Measurements from ENCODE around the gene FGFR2.
"Not testable (repeated sequence)": the region's sequence is repeated elsewhere in the genome, so short reads cannot be mapped to it uniquely, and the experiment has no call there.

The FGFR2 gene

GRCh38 chr10:121524157-121524817 is 74.0 kb downstream of the FGFR2 start:
- peaks cover 3% of the 10 kb centered on the region for H3K4me1 ChIP-seq (ENCODE audit: control insufficient read depth, insufficient read depth, low read length)
- H3K27me3 ChIP-seq (ENCODE audit: control insufficient read depth, insufficient read depth, low read length): no peaks in the 10 kb centered on the region
- H3K9ac ChIP-seq (ENCODE audit: low read depth, low read length): no peak overlapping the region
- H3K4me3 ChIP-seq (ENCODE audit: low read depth, low read length): no peak overlapping the region
- H3K9me3 ChIP-seq (ENCODE audit: control insufficient read depth, insufficient read depth, low read length): no peaks in the 10 kb centered on the region
- peaks cover 26% of the 10 kb centered on the region for H3K36me3 ChIP-seq (ENCODE audit: control insufficient read depth, insufficient read depth, low read length)

GRCh38 chr10:121522831-121523230 is 75.4 kb downstream of the FGFR2 start:
- H3K36me3 ChIP-seq (ENCODE audit: control insufficient read depth, insufficient read depth, low read length): peaks cover 33% of the 10 kb centered on the region
- H3K27me3 ChIP-seq (ENCODE audit: control insufficient read depth, insufficient read depth, low read length): no peaks in the 10 kb centered on the region
- no peaks in the 10 kb centered on the region for H3K9me3 ChIP-seq (ENCODE audit: control insufficient read depth, insufficient read depth, low read length)

GRCh38 chr10:121521794-121522556 is 76.3 kb downstream of the FGFR2 start:
- Histone ChIP-seq H3K9ac (ENCODE audit: low read depth, low read length) (no peak overlapping the region), H3K36me3 (ENCODE audit: control insufficient read depth, insufficient read depth, low read length) (peaks cover 32% of the 10 kb centered on the region)

More at GRCh38 chr10:121522831-121523230, 75.4 kb downstream of the FGFR2 start:
- Histone ChIP-seq H3K4me3 (ENCODE audit: low read depth, low read length) (no peak overlapping the region), H3K9ac (ENCODE audit: low read depth, low read length) (no peak overlapping the region), H3K4me1 (ENCODE audit: control insufficient read depth, insufficient read depth, low read length) (no peaks in the 10 kb centered on the region)

DNA sequence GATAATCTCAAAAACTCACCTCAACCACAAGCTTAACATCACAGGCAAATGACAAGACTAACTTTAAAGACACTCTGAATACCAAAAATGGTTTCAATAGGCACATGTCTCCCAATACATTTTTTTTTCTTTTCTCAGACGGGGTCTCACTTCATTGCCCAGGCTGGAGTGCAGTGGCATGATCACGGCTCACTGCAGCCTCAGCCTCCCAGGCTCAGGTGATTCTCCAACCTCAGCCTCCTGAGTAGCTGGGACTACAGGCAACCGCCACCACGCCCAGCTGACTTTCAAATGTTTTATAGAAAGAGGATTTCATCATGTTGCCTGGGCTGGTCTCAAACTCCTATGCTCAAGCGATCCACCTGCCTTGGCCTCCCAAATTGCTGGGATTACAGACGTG is 77.7 kb downstream of the FGFR2 start:
- H3K27me3 ChIP-seq (ENCODE audit: control insufficient read depth, insufficient read depth, low read length); H3K9ac ChIP-seq (ENCODE audit: low read depth, low read length); H3K4me1 ChIP-seq (ENCODE audit: control insufficient read depth, insufficient read depth, low read length); H3K9me3 ChIP-seq (ENCODE audit: control insufficient read depth, insufficient read depth, low read length); H3K4me3 ChIP-seq (ENCODE audit: low read depth, low read length): not testable (repeated sequence)
- peaks cover 22% of the 10 kb centered on the region for H3K36me3 ChIP-seq (ENCODE audit: control insufficient read depth, insufficient read depth, low read length)

More at GRCh38 chr10:121521794-121522556, 76.3 kb downstream of the FGFR2 start:
- H3K27me3 ChIP-seq (ENCODE audit: control insufficient read depth, insufficient read depth, low read length): no peaks in the 10 kb centered on the region
- no peaks in the 10 kb centered on the region for H3K4me1 ChIP-seq (ENCODE audit: control insufficient read depth, insufficient read depth, low read length)
- no peaks in the 10 kb centered on the region for H3K9me3 ChIP-seq (ENCODE audit: control insufficient read depth, insufficient read depth, low read length)
- no peak overlapping the region for H3K4me3 ChIP-seq (ENCODE audit: low read depth, low read length)

GRCh38 chr10:121519901-121520493 is 78.2 kb downstream of the FGFR2 start:
- no peaks in the 10 kb centered on the region for H3K4me1 ChIP-seq (ENCODE audit: control insufficient read depth, insufficient read depth, low read length)
- H3K36me3 ChIP-seq (ENCODE audit: control insufficient read depth, insufficient read depth, low read length): peaks cover 27% of the 10 kb centered on the region
- H3K27me3 ChIP-seq (ENCODE audit: control insufficient read depth, insufficient read depth, low read length): no peaks in the 10 kb centered on the region
- no peaks in the 10 kb centered on the region for H3K9me3 ChIP-seq (ENCODE audit: control insufficient read depth, insufficient read depth, low read length)
- H3K9ac ChIP-seq (ENCODE audit: low read depth, low read length): no peak overlapping the region
- H3K4me3 ChIP-seq (ENCODE audit: low read depth, low read length): no peak overlapping the region

- H3K36me3 ChIP-seq (ENCODE audit: control insufficient read depth, insufficient read depth, low read length): peaks cover 30% of the 10 kb centered on the region
These were observed 78.8 kb downstream of the FGFR2 start for GRCh38 chr10:121519411-121519810.

DNA sequence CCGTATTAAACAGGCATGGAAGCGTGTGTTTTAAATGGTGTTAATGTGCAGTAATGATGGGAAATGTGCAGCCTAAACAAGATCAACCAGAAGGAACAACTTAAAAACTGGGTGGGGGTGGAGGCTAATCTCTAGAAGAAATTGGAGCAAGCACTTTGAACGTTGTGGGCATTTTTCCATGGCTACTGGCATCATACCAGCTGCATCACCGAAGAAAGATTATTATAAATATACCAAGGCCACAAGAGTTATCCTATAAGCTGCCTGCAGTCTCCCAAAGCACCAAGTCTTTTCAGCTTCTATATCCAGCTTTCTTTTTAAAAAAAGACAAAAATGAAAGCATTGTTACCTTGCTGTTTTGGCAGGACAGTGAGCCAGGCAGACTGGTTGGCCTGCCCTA is 79.9 kb downstream of the FGFR2 start:
- H3K9ac ChIP-seq (ENCODE audit: low read depth, low read length): no peak overlapping the region
- H3K36me3 ChIP-seq (ENCODE audit: control insufficient read depth, insufficient read depth, low read length): peaks cover 31% of the 10 kb centered on the region
- no peak overlapping the region for H3K4me3 ChIP-seq (ENCODE audit: low read depth, low read length)
- no peaks in the 10 kb centered on the region for H3K27me3 ChIP-seq (ENCODE audit: control insufficient read depth, insufficient read depth, low read length)
- H3K9me3 ChIP-seq (ENCODE audit: control insufficient read depth, insufficient read depth, low read length): no peaks in the 10 kb centered on the region
- H3K4me1 ChIP-seq (ENCODE audit: control insufficient read depth, insufficient read depth, low read length): no peaks in the 10 kb centered on the region

More at GRCh38 chr10:121519411-121519810, 78.8 kb downstream of the FGFR2 start:
- Histone ChIP-seq H3K4me3 (ENCODE audit: low read depth, low read length) (no peak overlapping the region), H3K9ac (ENCODE audit: low read depth, low read length) (no peak overlapping the region), H3K4me1 (ENCODE audit: control insufficient read depth, insufficient read depth, low read length) (no peaks in the 10 kb centered on the region), H3K9me3 (ENCODE audit: control insufficient read depth, insufficient read depth, low read length) (no peaks in the 10 kb centered on the region), H3K27me3 (ENCODE audit: control insufficient read depth, insufficient read depth, low read length) (no peaks in the 10 kb centered on the region)

DNA sequence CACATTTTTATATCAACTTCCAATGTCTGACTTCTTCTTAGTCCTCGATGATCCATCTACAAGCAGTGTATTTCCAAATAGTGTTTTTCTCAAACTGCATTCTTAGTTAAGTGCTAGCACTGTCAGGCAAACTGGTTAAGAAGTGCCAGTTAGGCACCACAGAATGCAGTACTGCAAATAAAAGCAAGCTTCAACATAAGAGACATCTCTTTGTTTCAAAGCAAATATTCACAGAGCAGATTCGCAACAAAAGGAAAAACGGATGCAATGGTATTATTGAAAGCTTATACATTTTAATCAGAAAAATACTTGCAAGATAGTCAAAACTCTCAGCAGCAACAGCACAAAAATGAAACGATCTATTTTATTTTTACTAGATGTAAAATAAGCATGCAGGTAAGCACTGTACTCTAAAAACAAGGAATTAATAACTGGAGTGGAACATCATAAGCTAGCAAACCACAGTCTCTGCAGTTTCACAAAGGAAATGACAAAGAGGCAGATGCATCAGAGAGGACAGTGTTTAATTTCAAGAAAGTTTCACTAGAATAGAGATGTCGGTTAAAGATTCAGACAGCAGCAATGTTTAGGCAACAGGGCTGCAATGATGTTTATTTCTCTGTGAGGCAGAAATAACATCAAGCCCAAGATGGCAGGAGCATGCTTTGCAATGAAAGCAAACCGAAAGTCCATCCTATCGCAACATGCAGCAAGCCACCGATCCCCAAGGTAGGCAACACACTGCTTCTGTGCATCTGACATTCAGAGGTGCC is 82.0 kb downstream of the FGFR2 start:
- Histone ChIP-seq H3K9ac (ENCODE audit: low read depth, low read length) (no peak overlapping the region), H3K4me1 (ENCODE audit: control insufficient read depth, insufficient read depth, low read length) (no peaks in the 10 kb centered on the region), H3K36me3 (ENCODE audit: control insufficient read depth, insufficient read depth, low read length) (peaks cover 34% of the 10 kb centered on the region), H3K4me3 (ENCODE audit: low read depth, low read length) (no peak overlapping the region), H3K9me3 (ENCODE audit: control insufficient read depth, insufficient read depth, low read length) (no peaks in the 10 kb centered on the region), H3K27me3 (ENCODE audit: control insufficient read depth, insufficient read depth, low read length) (no peaks in the 10 kb centered on the region)

DNA sequence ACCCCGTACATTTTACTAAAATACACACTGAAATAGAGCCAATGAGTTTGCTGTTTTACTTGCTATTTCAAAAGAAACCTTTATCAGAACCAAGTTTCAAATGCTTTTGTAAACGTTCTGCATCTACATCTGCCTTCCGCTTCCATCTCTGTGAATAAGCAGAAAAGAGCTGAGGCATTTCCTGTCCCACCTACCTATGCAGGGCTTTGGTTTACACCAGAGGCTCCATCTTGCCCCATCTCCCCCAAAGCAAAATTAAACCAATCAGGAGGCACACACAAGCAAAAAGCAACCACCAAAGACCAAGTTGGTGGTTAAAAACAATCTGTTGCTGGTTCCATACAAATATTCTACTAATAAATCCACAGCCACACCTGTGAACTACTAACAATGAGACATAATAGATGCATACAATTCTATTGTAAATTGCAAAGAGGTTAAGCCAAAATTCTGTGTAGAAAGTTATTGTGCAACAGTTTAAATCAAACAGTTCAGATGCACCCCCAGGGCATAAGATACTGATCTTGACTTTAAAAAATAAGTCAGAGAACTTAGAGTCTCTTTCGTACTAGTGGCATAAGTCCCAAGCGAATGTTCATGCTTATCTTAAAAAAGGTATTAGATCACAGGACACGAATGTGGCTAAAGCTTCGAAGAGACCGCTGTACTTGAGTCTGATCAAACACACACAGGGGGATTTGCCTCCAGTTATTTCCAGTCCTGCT is 83.9 kb downstream of the FGFR2 start:
- peaks cover 36% of the 10 kb centered on the region for H3K36me3 ChIP-seq (ENCODE audit: control insufficient read depth, insufficient read depth, low read length)
- H3K9ac ChIP-seq (ENCODE audit: low read depth, low read length): no peak overlapping the region
- no peaks in the 10 kb centered on the region for H3K27me3 ChIP-seq (ENCODE audit: control insufficient read depth, insufficient read depth, low read length)
- peaks cover 4% of the 10 kb centered on the region for H3K4me1 ChIP-seq (ENCODE audit: control insufficient read depth, insufficient read depth, low read length)
- no peaks in the 10 kb centered on the region for H3K9me3 ChIP-seq (ENCODE audit: control insufficient read depth, insufficient read depth, low read length)
- H3K4me3 ChIP-seq (ENCODE audit: low read depth, low read length): no peak overlapping the region

- Histone ChIP-seq H3K27me3 (ENCODE audit: control insufficient read depth, insufficient read depth, low read length) (no peaks in the 10 kb centered on the region), H3K36me3 (ENCODE audit: control insufficient read depth, insufficient read depth, low read length) (peaks cover 26% of the 10 kb centered on the region), H3K9ac (ENCODE audit: low read depth, low read length) (no peak overlapping the region), H3K4me1 (ENCODE audit: control insufficient read depth, insufficient read depth, low read length) (peaks cover 4% of the 10 kb centered on the region), H3K9me3 (ENCODE audit: control insufficient read depth, insufficient read depth, low read length) (no peaks in the 10 kb centered on the region), H3K4me3 (ENCODE audit: low read depth, low read length) (no peak overlapping the region)
These were observed 86.3 kb downstream of the FGFR2 start for GRCh38 chr10:121511943-121512342.

GRCh38 chr10:121511460-121511859 is 86.8 kb downstream of the FGFR2 start:
- Histone ChIP-seq H3K27me3 (ENCODE audit: control insufficient read depth, insufficient read depth, low read length) (no peaks in the 10 kb centered on the region), H3K9me3 (ENCODE audit: control insufficient read depth, insufficient read depth, low read length) (no peaks in the 10 kb centered on the region), H3K4me1 (ENCODE audit: control insufficient read depth, insufficient read depth, low read length) (peaks cover 4% of the 10 kb centered on the region), H3K4me3 (ENCODE audit: low read depth, low read length) (no peak overlapping the region), H3K9ac (ENCODE audit: low read depth, low read length) (no peak overlapping the region), H3K36me3 (ENCODE audit: control insufficient read depth, insufficient read depth, low read length) (peaks cover 28% of the 10 kb centered on the region)
